Trophoblast cell (in vitro differentiated cells and primary cell): Measurements from ENCODE around the gene SRRM3.
"Not testable (repeated sequence)": the region's sequence is repeated elsewhere in the genome, so short reads cannot be mapped to it uniquely, and the experiment has no call there.

Source experiments
- DNase-seq, 2 donors: peaks; one replicate each; pipeline ENCODE4 v3.0.0-alpha.2; 2016
- H2AFZ ChIP-seq: 2 replicates; pipeline ENCODE4 v1.6.1; 2013; ENCODE audit warnings: low read length, moderate library complexity, mild to moderate bottlenecking; ENCODE audit not compliant: insufficient read depth, poor library complexity
- H2AK5ac ChIP-seq: 2 replicates; pipeline ENCODE4 v1.6.1; 2013; ENCODE audit warnings: mild to moderate bottlenecking, low read length
- H2BK120ac ChIP-seq: 2 replicates; pipeline ENCODE4 v1.6.1; 2013; ENCODE audit warnings: low read length, mild to moderate bottlenecking, moderate library complexity; ENCODE audit not compliant: insufficient read depth, poor library complexity
- H2BK12ac ChIP-seq: 2 replicates; pipeline ENCODE4 v1.6.1; 2013; ENCODE audit warnings: mild to moderate bottlenecking, low read length, moderate library complexity
- H2BK5ac ChIP-seq: 2 replicates; pipeline ENCODE4 v1.6.1; 2013; ENCODE audit warnings: low read length, low read depth, moderate library complexity, mild to moderate bottlenecking; ENCODE audit not compliant: poor library complexity
- H3K14ac ChIP-seq: 2 replicates; pipeline ENCODE4 v1.6.1; 2013; ENCODE audit warnings: mild to moderate bottlenecking, low read length
- H3K18ac ChIP-seq: 2 replicates; pipeline ENCODE4 v1.6.1; 2013; ENCODE audit warnings: mild to moderate bottlenecking, low read length
- H3K23ac ChIP-seq: 2 replicates; pipeline ENCODE4 v1.6.1; 2013; ENCODE audit warnings: low read length
- H3K27ac ChIP-seq: 2 replicates; pipeline ENCODE4 v1.5.1; 2013; ENCODE audit warnings: low read depth, mild to moderate bottlenecking, inconsistent platforms, low read length, moderate library complexity
- H3K27me3 ChIP-seq: 2 replicates; pipeline ENCODE4 v1.6.1; 2013; ENCODE audit warnings: inconsistent platforms, mild to moderate bottlenecking, low read length, moderate library complexity; ENCODE audit not compliant: insufficient read depth
- H3K36me3 ChIP-seq, 2 experiments: 1 replicate in 1 of 2; 2 replicates in 1 of 2; pipeline ENCODE4 v1.6.1; 2013; ENCODE audit warnings: low read length in 2 of 2, mild to moderate bottlenecking in 2 of 2, moderate library complexity in 1 of 2; ENCODE audit not compliant: insufficient read depth in 2 of 2, control insufficient read depth in 1 of 2
- H3K4ac ChIP-seq: 2 replicates; pipeline ENCODE4 v1.6.1; 2013; ENCODE audit warnings: low read depth, mild to moderate bottlenecking, low read length, moderate library complexity
- H3K4me1 ChIP-seq, 2 experiments: 1 replicate in 1 of 2; 2 replicates in 1 of 2; pipeline ENCODE4 v1.6.1; 2013; ENCODE audit warnings: low read length in 2 of 2, mild to moderate bottlenecking in 2 of 2, moderate library complexity in 1 of 2; ENCODE audit not compliant: insufficient read depth in 2 of 2, control insufficient read depth in 1 of 2
- H3K4me2 ChIP-seq: 2 replicates; pipeline ENCODE4 v1.6.1; 2013; ENCODE audit warnings: inconsistent platforms, mild to moderate bottlenecking, low read length, moderate library complexity
- H3K4me3 ChIP-seq: 2 replicates; pipeline ENCODE4 v1.5.1; 2013; ENCODE audit warnings: mild to moderate bottlenecking, low read depth, low read length, inconsistent platforms
- H3K79me1 ChIP-seq: one replicate; pipeline ENCODE4 v1.6.1; 2013; ENCODE audit warnings: low read length
- H3K79me2 ChIP-seq: 2 replicates; pipeline ENCODE4 v1.6.1; 2013; ENCODE audit warnings: low read length, mild to moderate bottlenecking; ENCODE audit not compliant: control insufficient read depth, insufficient read depth, poor library complexity
- H3K9ac ChIP-seq: 2 replicates; pipeline ENCODE4 v1.6.1; 2013; ENCODE audit warnings: mild to moderate bottlenecking, low read length
- H3K9me3 ChIP-seq: 2 replicates; pipeline ENCODE4 v1.6.1; 2013; ENCODE audit warnings: low read depth, mild to moderate bottlenecking, control low read depth, inconsistent platforms, low read length; ENCODE audit not compliant: insufficient read depth
- H4K12ac ChIP-seq: 2 replicates; pipeline ENCODE4 v1.6.1; 2013; ENCODE audit warnings: low read depth, mild to moderate bottlenecking, low read length, moderate library complexity
- H4K8ac ChIP-seq: 2 replicates; pipeline ENCODE4 v1.6.1; 2013; ENCODE audit warnings: low read depth, mild to moderate bottlenecking, low read length, moderate library complexity
- H4K91ac ChIP-seq: one replicate; pipeline ENCODE4 v1.6.1; 2013; ENCODE audit warnings: low read depth, mild to moderate bottlenecking, low read length, moderate library complexity
- WGBS: extraction: QIAGEN DNeasy Blood & Tissue Kit; methylation state at CpG from one replicate; pipeline ENCODE4 v1.1.7; 2013; ENCODE audit warnings: missing lambda C conversion rate; ENCODE audit not compliant: insufficient read length, insufficient coverage; ENCODE audit errors: extremely low coverage; 5-methylcytosine and 5-hydroxymethylcytosine counted together

Gene SRRM3

DNA sequence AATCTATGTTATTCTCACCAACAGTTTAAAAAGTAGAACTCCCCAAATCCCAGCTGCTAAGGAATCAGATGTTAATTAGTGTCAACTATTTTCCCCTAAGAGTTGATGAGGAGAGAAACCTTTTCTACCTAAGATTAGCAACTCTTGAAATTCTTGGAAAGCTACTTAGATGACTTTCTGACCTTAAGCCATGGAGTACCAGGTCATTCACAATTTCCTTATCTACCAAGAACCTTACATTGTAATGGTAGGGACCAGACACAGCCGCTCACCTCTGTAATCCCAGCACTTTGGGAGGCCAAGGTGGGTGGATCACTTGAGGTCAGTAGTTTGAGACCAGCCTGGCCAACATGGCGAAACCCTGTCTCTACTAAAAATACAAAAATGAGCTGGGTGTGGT, 133.7 kb downstream of the SRRM3 start:
- Histone ChIP-seq H3K79me2 (peaks cover 17% of the 10 kb centered on the region), H3K36me3 (peaks cover 9 to 19% of the 10 kb centered on the region in 2 experiments)
- H2AFZ ChIP-seq, H3K27ac ChIP-seq, H3K14ac ChIP-seq, H3K27me3 ChIP-seq, H3K4me2 ChIP-seq, H3K79me1 ChIP-seq, H3K4ac ChIP-seq, H3K4me3 ChIP-seq, H2BK12ac ChIP-seq, H4K12ac ChIP-seq, H2BK120ac ChIP-seq, H3K18ac ChIP-seq, H3K9me3 ChIP-seq, H2AK5ac ChIP-seq, H4K91ac ChIP-seq, H3K9ac ChIP-seq, H4K8ac ChIP-seq, H3K4me1 ChIP-seq, H3K23ac ChIP-seq, H2BK5ac ChIP-seq: not testable (repeated sequence)
- peak; percentile 75 to 91 for DNase-seq
- no CpG with 5 or more reads among the region's 2 CpGs for WGBS

DNA sequence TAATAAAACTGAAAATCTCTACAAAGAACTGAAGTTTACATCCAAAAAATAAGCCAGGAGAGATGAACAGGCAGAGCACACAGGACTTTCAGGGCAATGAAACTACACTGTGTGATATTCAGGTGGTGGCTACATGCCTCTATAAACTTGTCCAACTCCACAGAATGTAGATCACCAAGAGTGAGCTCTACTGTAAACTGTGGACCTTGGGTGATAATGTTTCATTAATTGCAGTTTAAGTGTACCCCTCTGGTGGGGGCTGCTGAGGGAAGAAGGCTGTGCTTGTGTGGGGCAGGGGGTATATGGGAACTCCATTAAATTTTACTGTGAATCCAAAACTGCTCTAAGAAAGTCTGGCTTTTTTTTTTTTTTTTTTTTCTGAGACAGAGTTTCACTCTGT, 134.4 kb downstream of the SRRM3 start:
- no peak overlapping the region for H4K91ac ChIP-seq
- no peak overlapping the region for H4K12ac ChIP-seq
- H3K36me3 ChIP-seq: peaks cover 12 to 19% of the 10 kb centered on the region in 2 experiments
- no peak overlapping the region for H3K4me2 ChIP-seq
- H2AK5ac ChIP-seq: no peak overlapping the region
- H4K8ac ChIP-seq: no peak overlapping the region
- H3K23ac ChIP-seq: no peak overlapping the region
- no peak overlapping the region for H2BK120ac ChIP-seq
- H3K27me3 ChIP-seq: no peaks in the 10 kb centered on the region
- no peak overlapping the region for H3K9ac ChIP-seq
- no peak overlapping the region for H3K14ac ChIP-seq
- no peaks in the 10 kb centered on the region for H3K9me3 ChIP-seq
- H2BK12ac ChIP-seq: no peak overlapping the region
- peak overlapping the region; percentile 64 for H3K4ac ChIP-seq
- H3K79me1 ChIP-seq: no peaks in the 10 kb centered on the region
- peaks cover 19% of the 10 kb centered on the region for H3K79me2 ChIP-seq
- DNase-seq: no peak
- H3K27ac ChIP-seq: no peak overlapping the region
- no peak overlapping the region for H3K18ac ChIP-seq
- no peak overlapping the region for H3K4me3 ChIP-seq
- H2BK5ac ChIP-seq: no peak overlapping the region
- H2AFZ ChIP-seq: no peak overlapping the region
- peaks cover 5 to 8% of the 10 kb centered on the region in 2 experiments for H3K4me1 ChIP-seq
